Naive thymus-derived CD8-positive, alpha-beta T cell (primary cell): ENCODE data around the gene FBXO41. TPM values are rescaled to one million over a fixed set of nuclear protein-coding genes. Genes with fewer than 3 reads are reported as not detected.
A peak's percentile ranks its signal among the peaks of the same experiment; 100 is the strongest.

Experiments
- ATAC-seq, 2 donors: fragments of 150-1000 bp; cut with Tn5 transposase in 1 of 2; sonication (Bioruptor Pico), chemical (Tn5 transposase) in 1 of 2; 1 replicate in 1 of 2; 2 replicates in 1 of 2; pipeline ENCODE4 v1.10.0; 2021; ENCODE audit warnings: mild to moderate bottlenecking in 2 of 2, moderate library complexity in 2 of 2
- POLR2A ChIA-PET: fragments of 350-600 bp; sonication (Branson Sonifier 250); formaldehyde crosslinking; loops from one replicate; lab custom pipeline; 2021; ENCODE audit warnings: antibody characterized with exemption; lab: Charles Lee
- DNase-seq, 10 donors: peaks; one replicate each; pipeline versions ENCODE4 v3.0.0 to v3.0.0-alpha.2; 2020 to 2022
- H3K27ac Mint-ChIP-seq, 10 donors: one replicate each; pipeline ENCODE4 v1.8.0; 2020 to 2022; ENCODE audit warnings: mild to moderate bottlenecking in 10 of 10, mixed read lengths in 10 of 10, moderate library complexity in 4 of 10, inconsistent platforms in 1 of 10
- H3K27me3 Mint-ChIP-seq, 5 donors: one replicate each; pipeline ENCODE4 v1.8.0; 2021 to 2022; ENCODE audit warnings: mixed read lengths in 5 of 5
- H3K36me3 Mint-ChIP-seq, 3 donors: one replicate each; pipeline ENCODE4 v1.8.0; 2020 to 2022; ENCODE audit warnings: mixed read lengths in 3 of 3, mild to moderate bottlenecking in 2 of 3, inconsistent platforms in 1 of 3
- H3K4me1 Mint-ChIP-seq, 4 donors: one replicate each; pipeline ENCODE4 v1.8.0; 2021 to 2022; ENCODE audit warnings: mixed read lengths in 4 of 4
- H3K4me3 Mint-ChIP-seq, 10 donors: one replicate each; pipeline ENCODE4 v1.8.0; 2020 to 2022; ENCODE audit warnings: mild to moderate bottlenecking in 10 of 10, mixed read lengths in 10 of 10, moderate library complexity in 6 of 10, inconsistent platforms in 1 of 10
- H3K9me3 Mint-ChIP-seq, 9 donors: one replicate each; pipeline ENCODE4 v1.8.0; 2020 to 2022; ENCODE audit warnings: mixed read lengths in 9 of 9, mild to moderate bottlenecking in 3 of 9, inconsistent platforms in 1 of 9, moderate library complexity in 1 of 9
- polyA plus RNA-seq, 3 donors: library from polyadenylated mRNA; unstranded; fragments of 300-500 nt; fragmentation: Illumina TruSeq; gene quantifications; one replicate each; pipeline ENCODE4 v1.2.3, GENCODE V29; 2021
- total RNA-seq, 8 experiments: library from RNA in 2 of 8; stranded (reverse) in 2 of 8; gene quantifications; one replicate each; pipeline ENCODE4 v1.2.3 and lab custom pipeline; 2021 to 2026

Gene FBXO41
- total and polyA plus RNA-seq, 5 experiments from 2014 or later, result 1.0 to 28.0 (median 2.7) TPM

DNA sequence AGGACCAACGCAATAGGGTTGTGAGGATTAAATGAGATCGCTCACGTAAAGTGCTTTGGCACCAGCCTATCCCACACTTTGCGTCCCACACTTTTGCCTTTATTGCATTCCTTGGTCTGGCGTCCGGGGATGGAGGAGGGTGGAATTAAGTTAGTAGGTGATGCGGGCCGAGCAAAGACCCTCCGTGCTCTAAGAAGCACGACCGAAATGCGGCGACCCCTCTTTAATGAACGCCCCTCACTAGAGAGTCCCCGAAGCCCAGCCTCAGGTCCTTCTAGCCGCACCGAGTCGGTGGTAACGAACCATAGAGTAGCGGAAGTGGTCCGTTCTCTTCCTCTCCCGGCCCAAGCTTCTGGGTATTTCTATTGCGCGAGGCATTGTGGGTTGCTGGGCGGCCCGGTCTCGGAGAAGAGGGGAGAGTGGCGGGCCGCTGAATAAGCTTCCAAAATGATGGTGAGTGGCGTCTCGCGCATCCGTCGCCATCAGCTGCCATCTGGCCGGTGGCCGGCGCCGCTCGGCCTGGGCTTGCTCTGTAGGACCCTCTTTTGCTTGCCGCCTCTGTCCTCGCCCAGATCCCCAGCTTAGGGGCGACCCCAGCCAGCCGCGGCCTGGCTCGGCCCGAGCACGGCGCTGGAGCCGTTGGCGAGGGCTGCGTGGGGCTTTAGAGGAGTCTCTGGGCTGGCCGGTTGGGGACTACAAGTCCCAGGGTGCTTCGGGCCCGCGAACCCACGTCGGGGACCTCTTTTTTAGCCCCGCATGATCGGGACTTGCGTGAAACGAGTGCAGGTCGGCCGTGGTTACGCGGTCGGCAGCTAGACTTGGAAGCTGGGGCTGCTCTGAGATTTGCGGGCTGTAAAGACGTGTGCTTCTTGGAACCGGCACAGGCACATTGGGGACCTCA lies 50.1 kb downstream of the FBXO41 start, which contains the start of gene CCT7:
Gene CCT7, plus strand, starts transcription at position 377 of the 901 bp plus-strand sequence. Its CDS starts 71 bp downstream, at position 448.
- no peaks in the 10 kb centered on the region for H3K27me3 Mint-ChIP-seq
- peak within 1 kb of the TSS; percentile 90 to 99 (median 97) for H3K4me3 Mint-ChIP-seq
- no peaks in the 10 kb centered on the region for H3K9me3 Mint-ChIP-seq
- H3K36me3 Mint-ChIP-seq, result peaks cover 0 to 27% (median 0%) of the 10 kb centered on the region in 3 donors
- H3K4me1 Mint-ChIP-seq, result peaks cover 27 to 59% (median 46%) of the 10 kb centered on the region in 4 donors
- DNase-seq (peak; percentile 63 to 94 (median 88)), ATAC-seq (peak; percentile 71 to 76)
- POLR2A ChIA-PET, result interaction anchor here (0.8 to 4.9 kb wide), 20 partner anchors 9 to 1224 kb away, joined by 3 to 37 read pairs (median 6); partner anchors contain the start of genes ALMS1, EGR4, FBXO41 and INO80B
- H3K27ac Mint-ChIP-seq, result peak within 1 kb of the TSS; percentile 91 to 98 (median 97)

DNA sequence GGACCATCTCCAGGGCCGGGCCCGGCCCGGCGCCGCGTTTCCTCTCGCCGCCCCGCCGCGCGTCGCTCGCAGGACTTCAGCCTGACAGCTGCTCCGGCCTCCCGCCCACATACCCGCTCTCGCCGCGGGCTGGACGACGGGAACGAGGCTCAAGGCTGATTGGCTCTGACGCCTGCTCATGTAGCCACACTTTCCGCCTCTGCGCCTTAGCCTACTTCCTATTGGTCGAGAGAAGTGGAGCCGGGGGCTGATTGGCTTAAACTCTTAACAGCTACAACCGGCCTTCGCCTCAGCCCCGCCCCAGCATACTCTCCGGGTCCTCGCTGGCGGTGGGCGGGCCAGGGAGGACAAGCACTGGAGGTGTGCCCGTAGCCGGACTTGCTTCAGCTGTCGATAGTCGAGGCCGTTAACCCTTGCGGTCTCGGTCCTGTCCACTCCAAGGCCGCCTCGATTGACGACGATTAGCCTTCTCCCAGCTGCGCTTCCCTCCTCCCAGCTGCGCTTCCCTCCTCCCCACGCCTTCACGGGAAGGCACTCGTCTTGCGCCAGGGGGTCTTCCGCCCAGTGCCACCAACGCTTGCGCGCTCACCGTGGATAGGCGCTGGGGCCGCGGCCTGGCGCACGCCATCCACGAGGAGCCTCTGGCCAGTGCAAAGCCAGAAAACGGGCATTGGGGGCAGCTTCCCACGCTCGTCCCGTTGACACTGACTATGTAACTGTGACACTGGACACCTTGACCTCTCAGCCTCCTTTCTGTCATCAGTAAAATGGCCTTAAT lies 50.9 kb downstream of the FBXO41 start, which contains the start of gene PRADC1:
Gene PRADC1, minus strand, starts transcription at position 86 of the 778 bp plus-strand sequence. Its CDS starts 79 bp downstream, at position 7.
- no peaks in the 10 kb centered on the region for H3K9me3 Mint-ChIP-seq
- POLR2A ChIA-PET, result interaction anchor here (0.8 to 4.9 kb wide), 20 partner anchors 13 to 1225 kb away, joined by 3 to 37 read pairs (median 6); partner anchors contain the start of genes ALMS1, EGR4, FBXO41 and INO80B
- peak within 1 kb of the TSS; percentile 91 to 98 (median 97) for H3K27ac Mint-ChIP-seq
- DNase-seq (peak; percentile 78 to 98 (median 93)), ATAC-seq (peak; percentile 80 to 85)
- peaks cover 25 to 51% (median 39%) of the 10 kb centered on the region in 4 donors for H3K4me1 Mint-ChIP-seq
- no peaks in the 10 kb centered on the region for H3K27me3 Mint-ChIP-seq
- peaks cover 0 to 20% (median 0%) of the 10 kb centered on the region in 3 donors for H3K36me3 Mint-ChIP-seq
- H3K4me3 Mint-ChIP-seq, result peak within 1 kb of the TSS; percentile 90 to 99 (median 97)

- POLR2A ChIA-PET, result interaction anchor here (0.8 to 4.9 kb wide), 11 partner anchors 12 to 1226 kb away, joined by 3 to 37 read pairs (median 16); partner anchors contain the start of genes ALMS1, EGR4, FBXO41 and SFXN5
- Mint-ChIP-seq H3K27ac (peak overlapping the region; percentile 58 to 98 (median 92)), H3K4me3 (peak overlapping the region; percentile 90 to 99 (median 97)), H3K4me1 (peaks cover 25 to 47% (median 35%) of the 10 kb centered on the region in 4 donors), H3K36me3 (peaks cover 0 to 16% (median 0%) of the 10 kb centered on the region in 3 donors), H3K9me3 (no peaks in the 10 kb centered on the region), H3K27me3 (no peaks in the 10 kb centered on the region)
- peak in 2 of 10 donors; percentile 21 to 67 for DNase-seq
- ATAC-seq, result no peak
Observed at GRCh38 chr2:73232403-73233153, 51.7 kb downstream of the FBXO41 start.

DNA sequence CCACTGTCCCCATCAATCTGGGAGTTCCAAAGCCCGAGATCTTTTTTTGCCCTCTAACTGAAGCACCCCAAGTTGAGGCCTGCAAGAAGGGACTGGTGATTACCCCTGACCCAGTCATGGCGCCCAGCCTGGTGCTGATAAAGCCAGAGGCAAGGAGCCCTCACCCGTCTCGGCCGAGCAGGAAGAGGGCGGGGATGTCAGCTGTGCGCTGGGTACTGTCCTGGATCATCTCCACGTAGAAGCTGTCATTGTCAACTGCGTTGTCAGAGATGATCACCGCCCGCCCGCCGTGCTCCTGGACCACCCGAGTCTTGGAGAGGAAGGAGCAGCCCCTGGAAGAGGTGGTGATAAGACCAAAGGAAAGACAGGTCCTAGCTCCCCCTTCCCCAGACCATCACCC lies 55.6 kb downstream of the FBXO41 start:
- POLR2A ChIA-PET, result interaction anchor here (0.9 kb wide), 1 partner anchor 25 kb away, joined by 3 read pairs; no protein-coding TSS in a partner anchor
- peak overlapping the region in 2 of 10 donors; percentile 7 to 29 for H3K27ac Mint-ChIP-seq
- no peak overlapping the region for H3K4me3 Mint-ChIP-seq
- peaks cover 5 to 9% (median 7%) of the 10 kb centered on the region in 4 donors for H3K4me1 Mint-ChIP-seq
- H3K27me3 Mint-ChIP-seq, result no peaks in the 10 kb centered on the region
- DNase-seq (no peak), ATAC-seq (no peak)
- H3K9me3 Mint-ChIP-seq, result no peaks in the 10 kb centered on the region
- peaks cover 0 to 18% (median 0%) of the 10 kb centered on the region in 3 donors for H3K36me3 Mint-ChIP-seq

DNA sequence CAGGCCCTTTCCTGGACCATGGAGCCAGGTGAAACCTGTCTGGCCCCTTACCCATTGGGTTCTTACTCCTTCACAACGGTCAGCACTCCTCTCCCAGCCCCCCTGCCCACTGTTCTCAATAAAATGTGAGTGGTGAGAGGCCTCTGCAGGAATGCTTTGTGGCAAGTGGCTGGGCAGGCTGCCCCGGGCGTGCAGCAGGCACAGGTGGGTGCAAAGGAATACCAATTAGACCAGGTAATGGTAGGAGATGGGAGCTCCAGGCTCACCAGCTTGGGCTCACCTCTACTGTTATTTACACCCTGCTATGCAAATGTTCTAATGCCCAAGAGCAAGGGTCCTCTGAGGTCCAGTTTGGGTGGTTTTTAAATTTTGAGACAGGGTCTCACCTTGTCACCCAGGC lies 57.2 kb downstream of the FBXO41 start:
- H3K36me3 Mint-ChIP-seq, result peaks cover 0 to 34% (median 0%) of the 10 kb centered on the region in 3 donors
- POLR2A ChIA-PET, result no interaction called here
- no peak overlapping the region for H3K4me3 Mint-ChIP-seq
- no peaks in the 10 kb centered on the region for H3K9me3 Mint-ChIP-seq
- DNase-seq (no peak), ATAC-seq (no peak)
- peak overlapping the region in 1 of 10 donors; percentile 14 for H3K27ac Mint-ChIP-seq
- H3K4me1 Mint-ChIP-seq, result peaks cover 0 to 4% (median 0%) of the 10 kb centered on the region in 4 donors
- no peaks in the 10 kb centered on the region for H3K27me3 Mint-ChIP-seq

DNA sequence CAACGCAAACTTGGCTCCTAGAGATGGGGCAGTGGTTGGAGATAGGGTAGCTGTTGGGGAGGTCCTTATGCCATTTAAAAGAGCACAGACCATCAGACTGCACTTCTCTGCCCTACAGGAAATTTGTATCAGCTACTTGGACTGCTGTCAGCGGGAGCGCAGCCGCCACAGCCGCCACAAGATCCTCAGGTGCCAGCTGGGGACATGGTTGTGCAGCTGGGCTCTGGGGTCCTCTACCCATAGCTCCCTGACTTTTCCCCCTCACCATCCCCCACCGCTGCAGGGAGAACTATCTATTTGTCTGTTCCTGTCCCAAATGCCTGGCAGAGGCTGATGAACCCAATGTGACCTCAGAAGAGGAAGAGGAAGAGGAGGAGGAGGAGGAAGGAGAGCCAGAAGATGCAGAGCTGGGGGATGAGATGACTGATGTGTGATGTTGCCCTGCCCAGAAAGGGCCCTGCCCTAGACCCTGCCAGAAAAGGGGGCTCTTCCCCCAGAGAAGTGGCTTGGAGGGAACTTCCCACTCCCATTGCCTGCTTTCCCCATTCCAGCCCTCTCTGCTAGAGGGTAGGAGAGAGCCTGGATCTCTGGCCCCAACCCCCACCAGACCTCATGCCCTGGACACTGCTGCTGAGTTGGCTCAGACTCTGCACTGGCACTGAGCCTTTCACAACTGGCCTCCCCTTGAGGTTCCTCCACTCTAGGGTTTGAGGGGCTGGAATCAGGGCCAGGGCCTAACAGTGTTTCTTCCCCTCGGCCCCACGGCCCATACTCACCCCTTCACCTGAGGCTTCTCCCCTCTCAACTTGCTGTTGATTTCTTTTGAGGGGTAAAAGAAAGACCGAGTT lies 58.5 kb downstream of the FBXO41 start:
- ATAC-seq, result no peak
- H3K4me3 Mint-ChIP-seq, result no peak overlapping the region
- H3K36me3 Mint-ChIP-seq, result peaks cover 0 to 47% (median 3%) of the 10 kb centered on the region in 3 donors

DNA sequence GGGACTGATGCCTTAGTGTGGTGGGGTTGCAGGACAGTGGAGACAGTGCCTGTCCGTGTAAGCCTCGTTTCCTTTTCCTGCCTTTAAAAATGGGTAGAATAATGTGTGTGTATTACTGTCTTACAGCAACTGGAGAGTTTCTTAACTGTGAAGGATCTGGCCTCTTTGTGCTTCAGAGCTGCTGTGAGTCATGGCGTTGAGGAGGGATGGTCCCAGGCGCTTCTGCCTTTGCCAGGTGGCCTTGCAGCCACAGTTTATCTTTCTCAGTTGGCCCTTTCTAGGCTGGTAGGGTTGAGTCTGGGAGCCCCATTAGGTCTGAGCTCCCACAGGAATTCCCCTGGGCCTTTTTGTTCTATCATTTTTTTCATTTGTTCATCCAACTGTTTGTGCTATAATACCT lies 60.5 kb downstream of the FBXO41 start:
- peaks cover 0 to 56% (median 6%) of the 10 kb centered on the region in 3 donors for H3K36me3 Mint-ChIP-seq
- H3K9me3 Mint-ChIP-seq, result no peaks in the 10 kb centered on the region
- no peak overlapping the region for H3K4me3 Mint-ChIP-seq
- peak overlapping the region in 3 of 10 donors; percentile 19 to 71 (median 51) for H3K27ac Mint-ChIP-seq
- no peak for DNase-seq
- ATAC-seq, result no peak
- peaks cover 0 to 3% (median 0%) of the 10 kb centered on the region in 4 donors for H3K4me1 Mint-ChIP-seq
- POLR2A ChIA-PET, result no interaction called here
- H3K27me3 Mint-ChIP-seq, result no peaks in the 10 kb centered on the region

More for the DNA sequence above, 58.5 kb downstream of the FBXO41 start:
- Mint-ChIP-seq H3K27ac (peak overlapping the region in 5 of 10 donors; percentile 10 to 64 (median 41)), H3K9me3 (no peaks in the 10 kb centered on the region), H3K27me3 (no peaks in the 10 kb centered on the region), H3K4me1 (peaks cover 0 to 2% (median 0%) of the 10 kb centered on the region in 4 donors)
- POLR2A ChIA-PET, result no interaction called here
- DNase-seq, result no peak

DNA sequence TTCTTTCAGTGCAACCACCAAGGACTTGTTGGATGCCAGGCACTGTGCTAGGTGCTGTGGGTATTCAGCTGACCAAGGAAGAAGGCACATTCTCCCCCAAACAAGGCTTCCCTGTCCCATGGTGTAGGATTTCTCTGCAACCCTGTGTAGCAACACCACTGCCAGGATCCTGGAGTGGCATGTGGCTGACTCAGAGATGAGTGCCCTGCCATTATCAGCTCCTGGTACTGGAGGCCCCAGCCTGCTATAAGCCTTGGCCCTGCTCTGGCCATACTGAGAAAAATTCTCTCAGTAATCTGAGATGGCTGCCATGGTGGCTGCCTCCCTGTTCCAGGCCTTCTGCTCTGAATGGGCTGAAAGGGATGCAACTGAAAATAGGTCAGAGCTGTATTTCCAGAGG lies 66.0 kb downstream of the FBXO41 start:
- POLR2A ChIA-PET, result interaction anchor here (1.1 to 2.0 kb wide), 2 partner anchors 8 to 16 kb away, joined by 3 to 11 read pairs; partner anchors contain the start of genes CCT7 and PRADC1
- Mint-ChIP-seq H3K4me3 (no peak overlapping the region), H3K36me3 (peaks cover 0 to 42% (median 6%) of the 10 kb centered on the region in 3 donors), H3K9me3 (no peaks in the 10 kb centered on the region), H3K27me3 (no peaks in the 10 kb centered on the region), H3K27ac (no peak overlapping the region), H3K4me1 (peaks cover 15 to 30% (median 25%) of the 10 kb centered on the region in 4 donors)
- DNase-seq (no peak), ATAC-seq (no peak)

DNA sequence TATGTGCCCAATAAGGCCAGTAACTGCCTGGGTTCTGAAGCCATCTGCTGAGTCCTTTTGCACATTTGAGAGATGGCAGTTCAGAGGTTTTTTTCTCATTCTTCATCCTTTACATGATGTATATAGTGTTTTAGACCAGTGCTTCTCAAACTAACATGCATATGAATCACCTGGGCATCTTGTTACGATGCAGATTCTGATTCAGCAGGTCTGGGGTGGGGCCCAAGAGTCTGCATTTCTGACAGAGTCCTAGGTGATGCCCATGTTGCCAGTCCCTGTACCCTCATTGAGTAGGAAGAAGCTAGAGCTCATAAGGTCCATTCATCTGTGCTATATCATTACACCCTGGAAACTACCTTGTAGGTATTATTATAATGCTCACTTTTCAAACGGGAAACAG lies 66.5 kb downstream of the FBXO41 start:
- H3K4me1 Mint-ChIP-seq, result peaks cover 15 to 34% (median 29%) of the 10 kb centered on the region in 4 donors
- no peaks in the 10 kb centered on the region for H3K27me3 Mint-ChIP-seq
- no peak for DNase-seq
- H3K9me3 Mint-ChIP-seq, result no peaks in the 10 kb centered on the region
- H3K27ac Mint-ChIP-seq, result peak overlapping the region in 3 of 10 donors; percentile 21 to 65 (median 61)
- no peak for ATAC-seq
- POLR2A ChIA-PET, result interaction anchor here (2.0 kb wide), 1 partner anchor 16 kb away, joined by 11 read pairs; the partner anchor contains the start of genes CCT7 and PRADC1
- H3K4me3 Mint-ChIP-seq, result peak overlapping the region in 1 of 10 donors; percentile 11
- peaks cover 0 to 37% (median 6%) of the 10 kb centered on the region in 3 donors for H3K36me3 Mint-ChIP-seq

DNA sequence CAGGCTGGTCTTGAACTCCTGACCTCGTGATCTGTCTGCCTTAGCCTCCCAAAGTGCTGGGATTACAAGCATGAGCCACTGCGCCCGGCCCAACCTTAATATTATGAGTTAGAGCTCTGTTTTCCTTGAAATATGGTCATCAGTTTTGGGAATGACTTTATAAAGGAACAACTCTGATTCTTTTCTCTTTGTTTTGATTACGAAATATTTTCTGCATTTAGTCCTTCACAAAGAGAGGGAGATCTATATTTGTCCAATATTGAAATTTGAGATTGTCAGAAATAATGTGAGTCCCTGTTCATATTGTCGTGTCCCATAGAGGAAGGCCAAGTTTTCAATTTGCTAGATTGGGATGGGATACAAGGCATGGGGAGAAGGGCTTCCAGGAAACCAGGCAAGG lies 67.1 kb downstream of the FBXO41 start:
- ATAC-seq (no peak), DNase-seq (no peak)
- no peaks in the 10 kb centered on the region for H3K9me3 Mint-ChIP-seq
- peaks cover 0 to 30% (median 6%) of the 10 kb centered on the region in 3 donors for H3K36me3 Mint-ChIP-seq
- peaks cover 15 to 40% (median 32%) of the 10 kb centered on the region in 4 donors for H3K4me1 Mint-ChIP-seq
- H3K27me3 Mint-ChIP-seq, result no peaks in the 10 kb centered on the region
- H3K27ac Mint-ChIP-seq, result peak overlapping the region in 2 of 10 donors; percentile 33 to 41
- POLR2A ChIA-PET, result no interaction called here
- peak overlapping the region in 1 of 10 donors; percentile 54 for H3K4me3 Mint-ChIP-seq
